Lower leg skin (tissue), 4 donors: ENCODE measurements around the gene HNRNPAB. TPM values are rescaled to one million over a fixed set of nuclear protein-coding genes. Genes with fewer than 3 reads are reported as not detected.

Experiments
- DNase-seq, 2 donors: peaks; one replicate each; pipeline ENCODE4 v3.0.0-alpha.2; 2019; ENCODE audit warnings: low spot score in 2 of 2
- H3K4me3 ChIP-seq: fragments of 200-600 bp; sonication (generic); 2 replicates; pipeline ENCODE4 v1.5.1; 2017; ENCODE audit warnings: mild to moderate bottlenecking, low read depth; ENCODE audit not compliant: poor library complexity, severe bottlenecking
- CTCF ChIP-seq, 3 donors: fragments of 450-650 bp; IDR thresholded peaks; one replicate each; pipeline ENCODE4 v1.5.1; 2016; ENCODE audit warnings: antibody characterized with exemption in 3 of 3, mild to moderate bottlenecking in 3 of 3, moderate library complexity in 2 of 3
- POLR2A ChIP-seq, 2 donors: fragments of 450-650 bp; IDR thresholded peaks; one replicate each; pipeline ENCODE4 v1.6.1; 2016 to 2017; ENCODE audit warnings: antibody characterized with exemption in 2 of 2, mild to moderate bottlenecking in 1 of 2, moderate library complexity in 1 of 2
- WGBS, 2 donors: methylation state at CpG; one replicate each; pipeline ENCODE4 v1.1.5; 2018; 5-methylcytosine and 5-hydroxymethylcytosine counted together
- intact Hi-C: fragments of 100-400 bp; cut with DNase I; formaldehyde crosslinking; loops from one replicate; pipeline ENCODE4 v1.15.0; 2023; ENCODE audit warnings: low total_unique reads
- total RNA-seq, 4 donors: library from RNA; depleted of rRNA; stranded (reverse); fragments of >200 nt; gene quantifications; one replicate each; pipeline ENCODE4 v1.1.0, GENCODE V29; 2016

The HNRNPAB gene
- total RNA-seq, 4 donors from 2014 or later = 76.4 to 124 (median 102) TPM

- no peak for DNase-seq
- intact Hi-C loops = no loop called here
- 70 to 78% methylated on average over 12 to 13 of the region's 13 CpGs for WGBS, 2 donors
- no peak overlapping the region for H3K4me3 ChIP-seq
- TF ChIP-seq POLR2A (IDR thresholded peaks at IDR 0.05) (no peak), CTCF (IDR thresholded peaks at IDR 0.05) (no peak)
Measured at GRCh38 chr5:178215280-178216002, 11.1 kb downstream of the HNRNPAB start.

- TF ChIP-seq POLR2A (IDR thresholded peaks at IDR 0.05) = no peak
- TF ChIP-seq CTCF (IDR thresholded peaks at IDR 0.05) = no peak
- no peak overlapping the region for H3K4me3 ChIP-seq
- 80 to 83% methylated on average over 5 of the region's 5 CpGs for WGBS, 2 donors
- intact Hi-C loops = no loop called here
- DNase-seq = no peak
Measured at GRCh38 chr5:178216088-178216534, 11.8 kb downstream of the HNRNPAB start.

GRCh38 chr5:178216779-178217178 lies 12.4 kb downstream of the HNRNPAB start:
- H3K4me3 ChIP-seq = no peak overlapping the region
- no peak for TF ChIP-seq POLR2A (IDR thresholded peaks at IDR 0.05)
- TF ChIP-seq CTCF (IDR thresholded peaks at IDR 0.05) = no peak
- 93 to 100% methylated on average over 3 of the region's 3 CpGs for WGBS, 2 donors
- intact Hi-C loops = no loop called here
- no peak for DNase-seq

- no peak overlapping the region for H3K4me3 ChIP-seq
- WGBS, 2 donors = 79 to 87% methylated on average over 5 of the region's 5 CpGs
- DNase-seq = no peak
- intact Hi-C loops = no loop called here
- TF ChIP-seq CTCF (IDR thresholded peaks at IDR 0.05) (no peak), POLR2A (IDR thresholded peaks at IDR 0.05) (no peak)
Measured at GRCh38 chr5:178218237-178218776, 14.0 kb downstream of the HNRNPAB start.

GRCh38 chr5:178218827-178219226 lies 14.5 kb downstream of the HNRNPAB start:
- H3K4me3 ChIP-seq = no peak overlapping the region
- 80 to 82% methylated on average over 3 of the region's 3 CpGs for WGBS, 2 donors
- intact Hi-C loops = no loop called here
- TF ChIP-seq POLR2A (IDR thresholded peaks at IDR 0.05) (no peak), CTCF (IDR thresholded peaks at IDR 0.05) (no peak)
- DNase-seq = no peak
